ENCODE measurements around the gene CORO1C. TPM values are rescaled to one million over a fixed set of nuclear protein-coding genes. Genes with fewer than 3 reads are reported as not detected.

The CORO1C gene
- polyA plus RNA-seq, 2 donors, result 23.6 to 40.2 TPM

DNA sequence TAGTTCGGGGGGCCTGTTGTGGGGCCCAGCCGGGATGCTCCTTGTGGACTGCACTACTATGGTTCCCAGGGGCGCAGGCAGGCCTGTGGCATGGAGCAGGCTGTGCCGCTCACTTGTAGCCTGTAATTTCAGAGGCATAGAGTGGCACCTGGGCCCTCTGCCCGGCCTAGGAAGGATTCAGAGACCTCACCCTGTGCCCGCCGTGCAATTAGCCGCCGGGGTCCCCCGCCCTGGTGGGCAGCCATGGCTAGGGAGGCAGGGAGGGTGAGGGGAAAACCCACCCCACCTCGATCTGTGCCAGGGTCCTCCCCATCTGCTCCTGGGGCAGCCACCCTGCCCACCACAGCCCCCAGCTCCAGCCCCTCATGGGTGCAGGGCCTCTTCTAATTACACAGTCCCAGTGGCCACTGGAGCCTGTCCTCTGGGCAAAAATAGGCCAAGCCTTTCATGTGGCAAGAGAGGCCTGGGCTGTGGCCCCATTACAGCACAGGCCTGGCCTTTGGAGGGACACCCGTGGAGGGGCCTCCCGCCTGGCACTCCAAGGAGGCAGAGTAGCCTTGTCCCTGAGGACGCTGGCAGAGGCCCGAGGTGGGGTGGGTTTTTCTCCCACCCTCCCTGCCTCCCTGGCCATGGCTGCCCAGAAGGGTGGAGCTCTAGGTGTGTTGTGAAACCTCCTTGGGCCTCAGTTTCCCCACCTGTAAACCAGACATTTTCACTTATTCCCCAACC, 128.2 kb downstream of the CORO1C start:
- Histone ChIP-seq H3K4me3 (ENCODE audit: low read depth in 1 of 2, low read length in 2 of 2) (no peak overlapping the region), H3K9me3 (ENCODE audit: control insufficient read depth in 2 of 2, insufficient read depth in 1 of 2, low read depth in 1 of 2, low read length in 1 of 2) (no peaks in the 10 kb centered on the region), H3K27ac (ENCODE audit: low read depth in 2 of 2, low read length in 1 of 2) (no peak overlapping the region), H3K4me1 (ENCODE audit: control insufficient read depth in 2 of 2, insufficient read depth in 2 of 2, low read length in 1 of 2) (peaks cover 0 to 3% of the 10 kb centered on the region in 2 donors), H3K36me3 (ENCODE audit: control insufficient read depth in 2 of 2, insufficient read depth in 2 of 2, low read length in 1 of 2) (no peaks in the 10 kb centered on the region), H3K27me3 (ENCODE audit: control insufficient read depth in 1 of 2, insufficient read depth in 2 of 2, low read length in 2 of 2) (no peaks in the 10 kb centered on the region)
- WGBS, 2 donors, result 90 to 91% methylated on average over 15 of the region's 15 CpGs

GRCh38 chr12:108602209-108602705, 129.1 kb downstream of the CORO1C start:
- H3K27ac ChIP-seq (ENCODE audit: low read depth in 2 of 2, low read length in 1 of 2), result no peak overlapping the region
- no peaks in the 10 kb centered on the region for H3K27me3 ChIP-seq (ENCODE audit: control insufficient read depth in 1 of 2, insufficient read depth in 2 of 2, low read length in 2 of 2)
- H3K36me3 ChIP-seq (ENCODE audit: control insufficient read depth in 2 of 2, insufficient read depth in 2 of 2, low read length in 1 of 2), result no peaks in the 10 kb centered on the region
- 94 to 97% methylated on average over 9 of the region's 9 CpGs for WGBS, 2 donors
- peaks cover 0 to 3% of the 10 kb centered on the region in 2 donors for H3K4me1 ChIP-seq (ENCODE audit: control insufficient read depth in 2 of 2, insufficient read depth in 2 of 2, low read length in 1 of 2)
- no peak overlapping the region for H3K4me3 ChIP-seq (ENCODE audit: low read depth in 1 of 2, low read length in 2 of 2)
- no peaks in the 10 kb centered on the region for H3K9me3 ChIP-seq (ENCODE audit: control insufficient read depth in 2 of 2, insufficient read depth in 1 of 2, low read depth in 1 of 2, low read length in 1 of 2)

DNA sequence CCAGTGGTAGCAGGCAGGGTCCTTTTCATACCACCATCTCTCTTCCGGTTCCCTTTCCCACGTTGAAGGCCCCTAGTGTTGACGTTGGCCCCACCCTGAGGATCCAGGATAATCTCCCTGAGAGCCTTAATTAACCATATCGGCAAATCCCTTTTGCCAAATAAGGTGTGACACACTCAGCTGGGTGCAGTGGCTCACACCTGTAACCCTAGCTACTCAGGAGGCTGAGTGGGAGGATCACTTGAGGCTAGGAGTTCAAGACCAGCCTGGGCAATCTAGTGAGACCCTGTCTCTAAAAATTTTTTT, 130.7 kb downstream of the CORO1C start:
- H3K27me3 ChIP-seq (ENCODE audit: control insufficient read depth in 1 of 2, insufficient read depth in 2 of 2, low read length in 2 of 2), result no peaks in the 10 kb centered on the region
- 46 to 50% methylated on average over 4 of the region's 4 CpGs for WGBS, 2 donors
- H3K27ac ChIP-seq (ENCODE audit: low read depth in 2 of 2, low read length in 1 of 2), result no peak overlapping the region
- no peaks in the 10 kb centered on the region for H3K9me3 ChIP-seq (ENCODE audit: control insufficient read depth in 2 of 2, insufficient read depth in 1 of 2, low read depth in 1 of 2, low read length in 1 of 2)
- peaks cover 0 to 3% of the 10 kb centered on the region in 2 donors for H3K4me1 ChIP-seq (ENCODE audit: control insufficient read depth in 2 of 2, insufficient read depth in 2 of 2, low read length in 1 of 2)
- H3K4me3 ChIP-seq (ENCODE audit: low read depth in 1 of 2, low read length in 2 of 2), result no peak overlapping the region
- no peaks in the 10 kb centered on the region for H3K36me3 ChIP-seq (ENCODE audit: control insufficient read depth in 2 of 2, insufficient read depth in 2 of 2, low read length in 1 of 2)

GRCh38 chr12:108599948-108600701, 131.2 kb downstream of the CORO1C start:
- H3K4me1 ChIP-seq (ENCODE audit: control insufficient read depth in 2 of 2, insufficient read depth in 2 of 2, low read length in 1 of 2), result peaks cover 0 to 3% of the 10 kb centered on the region in 2 donors
- H3K27me3 ChIP-seq (ENCODE audit: control insufficient read depth in 1 of 2, insufficient read depth in 2 of 2, low read length in 2 of 2), result no peaks in the 10 kb centered on the region
- 78 to 84% methylated on average over 10 of the region's 10 CpGs for WGBS, 2 donors
- H3K36me3 ChIP-seq (ENCODE audit: control insufficient read depth in 2 of 2, insufficient read depth in 2 of 2, low read length in 1 of 2), result no peaks in the 10 kb centered on the region
- H3K27ac ChIP-seq (ENCODE audit: low read depth in 2 of 2, low read length in 1 of 2), result no peak overlapping the region
- no peaks in the 10 kb centered on the region for H3K9me3 ChIP-seq (ENCODE audit: control insufficient read depth in 2 of 2, insufficient read depth in 1 of 2, low read depth in 1 of 2, low read length in 1 of 2)
- H3K4me3 ChIP-seq (ENCODE audit: low read depth in 1 of 2, low read length in 2 of 2), result no peak overlapping the region

GRCh38 chr12:108599541-108599940, 131.8 kb downstream of the CORO1C start:
- Histone ChIP-seq H3K27me3 (ENCODE audit: control insufficient read depth in 1 of 2, insufficient read depth in 2 of 2, low read length in 2 of 2) (no peaks in the 10 kb centered on the region), H3K9me3 (ENCODE audit: control insufficient read depth in 2 of 2, insufficient read depth in 1 of 2, low read depth in 1 of 2, low read length in 1 of 2) (no peaks in the 10 kb centered on the region), H3K36me3 (ENCODE audit: control insufficient read depth in 2 of 2, insufficient read depth in 2 of 2, low read length in 1 of 2) (no peaks in the 10 kb centered on the region), H3K4me3 (ENCODE audit: low read depth in 1 of 2, low read length in 2 of 2) (no peak overlapping the region), H3K27ac (ENCODE audit: low read depth in 2 of 2, low read length in 1 of 2) (no peak overlapping the region), H3K4me1 (ENCODE audit: control insufficient read depth in 2 of 2, insufficient read depth in 2 of 2, low read length in 1 of 2) (peaks cover 0 to 3% of the 10 kb centered on the region in 2 donors)
- WGBS, 2 donors, result 65 to 74% methylated on average over 6 of the region's 6 CpGs

DNA sequence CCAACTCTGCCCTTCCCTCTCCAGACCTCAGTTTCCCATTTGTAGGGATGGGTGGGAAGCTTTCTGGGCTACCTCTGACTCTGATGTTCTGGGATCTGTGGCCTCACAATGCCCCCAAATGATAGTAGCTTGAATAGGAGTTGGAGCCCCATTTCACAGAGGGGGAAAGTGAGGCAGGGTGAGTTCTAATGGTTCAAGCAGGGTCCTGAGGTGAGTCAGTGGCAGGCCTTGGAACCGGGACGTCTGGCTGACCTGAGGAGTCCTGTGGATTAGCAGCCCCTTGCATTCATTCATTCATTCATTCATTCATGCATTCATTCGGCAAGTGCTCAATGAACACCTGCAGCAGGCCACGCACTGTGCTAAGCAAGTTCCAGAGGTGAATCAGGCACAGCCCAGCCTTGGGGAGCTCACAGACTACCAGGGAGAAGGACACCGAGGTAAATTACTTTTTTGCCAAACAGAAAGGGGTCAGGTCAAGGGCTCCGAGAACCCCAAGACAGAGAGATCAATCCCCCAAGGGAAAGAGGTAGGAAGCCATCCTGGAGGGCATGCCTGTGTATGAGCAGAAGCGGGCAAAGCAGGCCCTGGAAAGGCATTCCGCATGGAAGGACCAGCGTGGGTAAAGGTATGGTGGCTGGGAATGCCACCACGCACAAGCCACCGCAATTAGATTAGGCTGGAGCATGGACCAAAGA, 132.6 kb downstream of the CORO1C start:
- Histone ChIP-seq H3K27ac (ENCODE audit: low read depth in 2 of 2, low read length in 1 of 2) (no peak overlapping the region), H3K27me3 (ENCODE audit: control insufficient read depth in 1 of 2, insufficient read depth in 2 of 2, low read length in 2 of 2) (no peaks in the 10 kb centered on the region), H3K9me3 (ENCODE audit: control insufficient read depth in 2 of 2, insufficient read depth in 1 of 2, low read depth in 1 of 2, low read length in 1 of 2) (no peaks in the 10 kb centered on the region), H3K4me3 (ENCODE audit: low read depth in 1 of 2, low read length in 2 of 2) (no peak overlapping the region), H3K4me1 (ENCODE audit: control insufficient read depth in 2 of 2, insufficient read depth in 2 of 2, low read length in 1 of 2) (peaks cover 0 to 3% of the 10 kb centered on the region in 2 donors), H3K36me3 (ENCODE audit: control insufficient read depth in 2 of 2, insufficient read depth in 2 of 2, low read length in 1 of 2) (no peaks in the 10 kb centered on the region)
- 87 to 90% methylated on average over 11 of the region's 11 CpGs for WGBS, 2 donors

DNA sequence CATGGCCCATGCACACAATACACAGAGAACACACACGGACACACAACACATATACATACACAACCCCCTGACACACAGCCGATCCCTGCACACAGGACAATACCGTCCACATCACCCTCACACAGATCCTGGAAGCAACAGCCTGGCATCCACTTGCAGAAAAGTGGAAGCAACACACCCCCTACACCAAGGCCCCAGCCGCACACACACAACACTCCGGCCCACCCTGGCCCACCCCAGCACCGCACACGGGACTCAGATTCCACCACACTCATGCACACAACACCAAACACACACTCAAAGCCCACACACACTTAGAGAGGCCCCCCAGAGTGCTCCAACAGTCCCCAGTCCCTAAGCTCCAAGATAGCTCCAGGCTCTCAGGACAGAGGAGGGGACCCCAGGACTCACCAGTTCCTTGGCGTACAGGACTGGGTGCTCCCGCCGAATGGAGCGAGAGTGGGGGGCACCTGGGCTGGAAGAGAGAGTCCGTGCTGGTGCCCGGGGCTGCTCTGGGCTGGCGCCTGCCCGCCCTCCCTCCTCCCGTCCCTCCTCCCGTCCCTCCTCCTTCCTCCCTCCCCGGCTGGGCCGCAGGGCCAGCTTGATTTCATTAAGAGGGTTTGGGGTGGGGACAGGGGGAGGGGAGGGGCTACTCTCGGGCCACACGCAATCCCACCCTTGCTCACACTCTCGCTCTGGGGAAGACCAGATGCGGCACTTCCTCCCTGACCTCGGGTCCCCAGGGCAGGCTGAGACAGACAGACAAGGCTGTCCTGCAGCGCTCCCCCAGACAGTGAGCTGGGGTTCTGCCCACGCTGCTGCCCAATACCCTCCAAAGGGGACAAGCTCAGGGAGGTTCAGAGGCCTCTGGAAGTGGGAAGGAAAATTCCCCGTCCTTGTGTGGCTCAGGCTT, 133.5 kb downstream of the CORO1C start, which contains the start of gene TMEM119:
TMEM119 (minus strand) TSS at position 526 of the 913 bp plus-strand sequence. CDS start 5,701 bp downstream, outside the sequence.
- WGBS, 2 donors, result 34 to 35% methylated on average over 25 to 27 of the region's 27 CpGs
- Histone ChIP-seq H3K27me3 (ENCODE audit: control insufficient read depth in 1 of 2, insufficient read depth in 2 of 2, low read length in 2 of 2) (no peaks in the 10 kb centered on the region), H3K9me3 (ENCODE audit: control insufficient read depth in 2 of 2, insufficient read depth in 1 of 2, low read depth in 1 of 2, low read length in 1 of 2) (no peaks in the 10 kb centered on the region), H3K4me1 (ENCODE audit: control insufficient read depth in 2 of 2, insufficient read depth in 2 of 2, low read length in 1 of 2) (peaks cover 0 to 3% of the 10 kb centered on the region in 2 donors), H3K36me3 (ENCODE audit: control insufficient read depth in 2 of 2, insufficient read depth in 2 of 2, low read length in 1 of 2) (no peaks in the 10 kb centered on the region), H3K4me3 (ENCODE audit: low read depth in 1 of 2, low read length in 2 of 2) (no peak within 1 kb of the TSS), H3K27ac (ENCODE audit: low read depth in 2 of 2, low read length in 1 of 2) (no peak within 1 kb of the TSS)

DNA sequence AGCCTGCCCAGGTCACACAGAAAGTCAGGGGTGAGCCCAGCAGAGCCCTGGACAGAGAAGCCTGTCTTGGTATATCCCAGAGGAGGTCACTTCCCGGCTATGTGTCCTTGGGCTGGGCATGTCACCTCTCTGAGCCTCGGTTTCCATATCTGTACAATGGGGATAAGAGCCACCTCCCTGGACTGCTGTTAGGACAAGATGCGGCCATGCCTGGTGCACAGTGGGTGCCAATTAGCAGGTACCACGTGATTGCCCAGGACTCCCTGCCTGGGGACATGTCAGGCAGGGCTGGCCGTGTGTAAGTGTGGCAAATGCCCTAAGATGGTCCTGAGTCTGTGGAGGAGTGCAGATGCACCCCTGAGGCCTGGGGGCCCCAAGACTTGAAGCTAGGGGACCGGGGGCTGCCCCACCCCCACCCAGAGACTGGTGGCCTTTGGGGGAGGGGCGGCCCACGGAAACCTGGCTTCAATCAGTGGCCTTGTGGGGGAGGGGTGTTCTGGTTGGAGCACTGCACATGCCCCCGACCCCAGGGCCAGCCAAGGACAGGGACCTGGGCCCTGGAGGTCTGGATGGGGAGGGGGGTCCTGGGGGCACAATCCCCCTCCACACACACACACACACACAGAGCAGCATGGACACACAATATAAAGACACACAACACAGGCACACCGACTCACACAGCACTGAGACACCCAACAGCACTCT, 134.3 kb downstream of the CORO1C start:
- H3K36me3 ChIP-seq (ENCODE audit: control insufficient read depth in 2 of 2, insufficient read depth in 2 of 2, low read length in 1 of 2), result no peaks in the 10 kb centered on the region
- H3K9me3 ChIP-seq (ENCODE audit: control insufficient read depth in 2 of 2, insufficient read depth in 1 of 2, low read depth in 1 of 2, low read length in 1 of 2), result no peaks in the 10 kb centered on the region
- H3K4me1 ChIP-seq (ENCODE audit: control insufficient read depth in 2 of 2, insufficient read depth in 2 of 2, low read length in 1 of 2), result peaks cover 0 to 3% of the 10 kb centered on the region in 2 donors
- no peak overlapping the region for H3K4me3 ChIP-seq (ENCODE audit: low read depth in 1 of 2, low read length in 2 of 2)
- H3K27me3 ChIP-seq (ENCODE audit: control insufficient read depth in 1 of 2, insufficient read depth in 2 of 2, low read length in 2 of 2), result no peaks in the 10 kb centered on the region
- no peak overlapping the region for H3K27ac ChIP-seq (ENCODE audit: low read depth in 2 of 2, low read length in 1 of 2)
- WGBS, 2 donors, result 51 to 55% methylated on average over 9 to 10 of the region's 10 CpGs

Data from esophagus (tissue), 2 donors.